HCT116 (cell line): Measurements from ENCODE around the gene MAPK6. TPM values are rescaled to one million over a fixed set of nuclear protein-coding genes. Genes with fewer than 3 reads are reported as not detected.

Experiments
- ATAC-seq: fragments of 200-7000 bp; cut with Tn5 transposase; 2 replicates; pipeline ENCODE4 v1.9.1; 2020; ENCODE audit warnings: mild to moderate bottlenecking, moderate library complexity
- BruUV-seq: library from RNA; stranded (reverse); fragments of 400-500 nt; replicated peaks from 2 replicates; lab custom pipeline; 2021; lab: Mats Ljungman, UMichigan
- CTCF ChIA-PET: fragments of 300-600 bp; sonication (Branson Sonifier 250); formaldehyde crosslinking; loops from one replicate; lab custom pipeline; 2021; ENCODE audit warnings: antibody characterized with exemption; lab: Charles Lee
- POLR2A ChIA-PET: fragments of 300-600, 350-600 bp; sonication (Branson Sonifier 250); formaldehyde crosslinking; loops from one replicate; lab custom pipeline; 2021; ENCODE audit warnings: antibody characterized with exemption; lab: Charles Lee
- RAD21 ChIA-PET, 2 experiments: fragments of 300-600 bp; sonication (Branson Sonifier 250); formaldehyde crosslinking; loops; one replicate each; lab custom pipeline; 2023; ENCODE audit warnings: low total read pairs in 2 of 2; ENCODE audit not compliant: uncharacterized antibody in 2 of 2, unreplicated experiment in 2 of 2, low non-redundant PET in 1 of 2; lab: Charles Lee
- DNase-seq: peaks from one replicate; pipeline ENCODE4 v3.0.0-alpha.2; 2010; ENCODE audit warnings: low read depth, low spot score
- H2AFZ ChIP-seq: fragments of 200-600 bp; shearing (Covaris generic), sonication (generic); 2 replicates; pipeline ENCODE4 v1.6.1; 2017; ENCODE audit warnings: low read depth, mixed run types, mixed read lengths, antibody characterized with exemption, low read length; ENCODE audit not compliant: poor library complexity, severe bottlenecking
- H3K27ac ChIP-seq: 2 replicates; pipeline ENCODE4 v1.5.1; 2012; ENCODE audit warnings: low read depth, low read length
- H3K27me3 ChIP-seq: fragments of 200-600 bp; sonication (generic); 2 replicates; pipeline ENCODE4 v1.6.1; 2016; ENCODE audit warnings: mixed run types, low read length, mixed read lengths; ENCODE audit not compliant: insufficient read depth
- H3K36me3 ChIP-seq, 2 experiments: fragments of 200-500 bp in 1 of 2; fragments of 200-600 bp in 1 of 2; sonication (Bioruptor generic) in 1 of 2; sonication (generic) in 1 of 2; 2 replicates each; pipeline versions ENCODE4 v1.5.1 to v1.6.1; 2014 to 2016; ENCODE audit warnings: low read length in 2 of 2, inconsistent platforms in 1 of 2, mixed read lengths in 1 of 2, mixed run types in 1 of 2; ENCODE audit not compliant: insufficient read depth in 2 of 2, control insufficient read depth in 1 of 2
- H3K4me1 ChIP-seq, 2 experiments: fragments of 200-600 bp in 1 of 2; sonication (generic) in 1 of 2; 2 replicates each; pipeline versions ENCODE4 v1.5.1 to v1.6.1; 2012 to 2017; ENCODE audit warnings: low read length in 2 of 2, inconsistent platforms in 1 of 2, mild to moderate bottlenecking in 1 of 2, mixed read lengths in 1 of 2, mixed run types in 1 of 2, moderate library complexity in 1 of 2; ENCODE audit not compliant: insufficient read depth in 2 of 2, control insufficient read depth in 1 of 2
- H3K4me2 ChIP-seq: fragments of 200-600 bp; sonication (generic); 2 replicates; pipeline ENCODE4 v1.6.1; 2017; ENCODE audit warnings: mixed run types, low read length, mixed read lengths
- H3K4me3 ChIP-seq, 2 experiments: fragments of 200-600 bp in 1 of 2; sonication (generic) in 1 of 2; replicated peaks in 1 of 2; 2 replicates each; pipeline ENCODE4 v1.5.1; 2011 to 2016; ENCODE audit warnings: low read length in 2 of 2, control low read depth in 1 of 2, low read depth in 1 of 2, mild to moderate bottlenecking in 1 of 2, mixed read lengths in 1 of 2, mixed run types in 1 of 2
- H3K79me2 ChIP-seq: fragments of 200-600 bp; sonication (generic); 2 replicates; pipeline ENCODE4 v1.6.1; 2017; ENCODE audit warnings: mild to moderate bottlenecking, mixed run types, low read length, moderate library complexity, mixed read lengths; ENCODE audit not compliant: insufficient read depth
- H3K9ac ChIP-seq: fragments of 200-600 bp; sonication (generic); 2 replicates; pipeline ENCODE4 v1.6.1; 2016; ENCODE audit warnings: low read length, mixed read lengths
- H3K9me2 ChIP-seq: fragments of 200-600 bp; sonication (generic), shearing (Covaris generic); 2 replicates; pipeline ENCODE4 v1.6.1; 2017; ENCODE audit warnings: mixed run types, mild to moderate bottlenecking, moderate library complexity; ENCODE audit not compliant: insufficient read depth
- H3K9me3 ChIP-seq, 2 experiments: fragments of 200-500 bp in 1 of 2; fragments of 200-600 bp in 1 of 2; sonication (Bioruptor generic) in 1 of 2; sonication (generic) in 1 of 2; 2 replicates each; pipeline ENCODE4 v1.6.1; 2014 to 2017; ENCODE audit warnings: low read length in 2 of 2, mixed read lengths in 2 of 2, inconsistent platforms in 1 of 2, low read depth in 1 of 2, mild to moderate bottlenecking in 1 of 2, mixed run types in 1 of 2, moderate library complexity in 1 of 2; ENCODE audit not compliant: control insufficient read depth in 1 of 2, insufficient read depth in 1 of 2
- H4K20me1 ChIP-seq: fragments of 200-600 bp; sonication (generic), shearing (Covaris generic); 2 replicates; pipeline ENCODE4 v1.6.1; 2017; ENCODE audit warnings: mixed run types, mild to moderate bottlenecking, moderate library complexity; ENCODE audit not compliant: insufficient read depth
- EGR1 ChIP-seq: IDR thresholded peaks from 2 replicates; pipeline ENCODE4 v1.6.1; 2012; ENCODE audit warnings: low read depth
- EZH2phosphoT487 ChIP-seq: fragments of 200-600 bp; IDR thresholded peaks from 2 replicates; pipeline ENCODE4 v1.6.1; 2018; ENCODE audit warnings: antibody characterized with exemption, borderline replicate concordance
- POLR2AphosphoS5 ChIP-seq: IDR thresholded peaks from 2 replicates; pipeline ENCODE4 v1.6.1; 2011; ENCODE audit warnings: mild to moderate bottlenecking, low read depth, low read length, moderate library complexity
- RAD21 ChIP-seq: IDR thresholded peaks from 2 replicates; pipeline ENCODE4 v1.6.1; 2012; ENCODE audit warnings: low read depth, mild to moderate bottlenecking
- SP1 ChIP-seq: IDR thresholded peaks from 2 replicates; pipeline ENCODE4 v1.6.1; 2012; ENCODE audit warnings: low read depth
- YY1 ChIP-seq: IDR thresholded peaks from 2 replicates; pipeline ENCODE4 v1.6.1; 2011; ENCODE audit warnings: low read length, low read depth, moderate library complexity, mild to moderate bottlenecking; ENCODE audit not compliant: insufficient replicate concordance; ENCODE audit errors: extremely low read depth
- ZNF274 ChIP-seq: fragments of 200-500 bp; sonication (Bioruptor generic); IDR thresholded peaks from 2 replicates; pipeline ENCODE4 v1.6.1; 2014; ENCODE audit warnings: mild to moderate bottlenecking, low read depth, low read length, inconsistent platforms
- intact Hi-C: fragments of 100-400 bp; cut with micrococcal nuclease; formaldehyde crosslinking; loops from 2 replicates; pipeline ENCODE4 v1.10.0; 2022
- total RNA-seq: library from RNA; stranded (reverse); gene quantifications from one replicate; pipeline ENCODE4 v1.2.1, GENCODE V29; 2021; ENCODE audit not compliant: unreplicated experiment
- TF ChIP-seq, protein P1 (sequence below), 3 experiments: fragments of 200-600 bp in 1 of 3; sonication (generic) in 1 of 3; IDR thresholded peaks in 2 of 3; conservative IDR thresholded peaks in 1 of 3; 2 replicates each; pipeline ENCODE4 v1.5.1; 2012 to 2017; ENCODE audit warnings: low read depth in 2 of 3, low read length in 2 of 3, antibody characterized with exemption in 1 of 3, borderline replicate concordance in 1 of 3, control low read depth in 1 of 3, mild to moderate bottlenecking in 1 of 3, mixed read lengths in 1 of 3, mixed run types in 1 of 3, moderate library complexity in 1 of 3; ENCODE audit not compliant: insufficient read depth in 1 of 3
- TF ChIP-seq, protein P2 (sequence below): IDR thresholded peaks from 2 replicates; pipeline ENCODE4 v1.6.1; 2011; ENCODE audit warnings: mild to moderate bottlenecking, low read length, moderate library complexity; ENCODE audit not compliant: insufficient replicate concordance; ENCODE audit errors: extremely low read depth
- TF ChIP-seq, protein P3 (sequence below): IDR thresholded peaks from 2 replicates; pipeline ENCODE4 v1.6.1; 2012

MAPK6 gene
- total RNA-seq, 1 experiment from 2014 or later, result 57.4 TPM

DNA sequence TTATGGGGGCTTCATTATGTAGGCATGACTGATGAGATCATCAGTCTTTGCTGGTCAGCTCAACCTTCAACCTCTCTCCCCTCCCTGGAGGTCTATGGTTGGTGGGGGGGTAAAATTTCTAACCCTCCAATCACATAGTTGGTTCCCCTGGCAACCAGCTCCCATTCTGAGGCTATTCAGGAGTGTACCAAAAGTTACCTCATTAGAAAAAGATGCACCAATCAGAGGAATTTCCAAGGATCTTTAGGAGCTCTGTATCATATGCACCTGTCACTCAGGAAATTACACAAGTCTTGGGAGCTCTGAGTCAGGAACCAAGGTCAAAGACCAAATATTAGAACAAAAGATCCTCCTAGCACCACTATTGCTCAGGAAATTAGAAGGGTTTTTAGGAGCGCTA lies 26.1 kb upstream of the MAPK6 start:
- ChIA-PET POLR2A (no interaction called here), RAD21 (no interaction called here), CTCF (no interaction called here)
- H3K27me3 ChIP-seq, result no peaks in the 10 kb centered on the region
- H3K9me2 ChIP-seq, result no peaks in the 10 kb centered on the region
- H3K9me3 ChIP-seq, result no peaks in the 10 kb centered on the region
- no peaks in the 10 kb centered on the region for H4K20me1 ChIP-seq
- H2AFZ ChIP-seq, result no peak overlapping the region
- intact Hi-C loops, result no loop called here
- H3K9ac ChIP-seq, result no peak overlapping the region
- H3K4me1 ChIP-seq, result peaks cover 0 to 11% of the 10 kb centered on the region in 2 experiments; a peak in 2 of 4 replicates
- H3K4me2 ChIP-seq, result no peak overlapping the region
- TF ChIP-seq YY1 (no peak), SP1 (no peak), EGR1 (no peak), EZH2phosphoT487 (no peak), ZNF274 (no peak)
- TF ChIP-seq, protein P1, sequence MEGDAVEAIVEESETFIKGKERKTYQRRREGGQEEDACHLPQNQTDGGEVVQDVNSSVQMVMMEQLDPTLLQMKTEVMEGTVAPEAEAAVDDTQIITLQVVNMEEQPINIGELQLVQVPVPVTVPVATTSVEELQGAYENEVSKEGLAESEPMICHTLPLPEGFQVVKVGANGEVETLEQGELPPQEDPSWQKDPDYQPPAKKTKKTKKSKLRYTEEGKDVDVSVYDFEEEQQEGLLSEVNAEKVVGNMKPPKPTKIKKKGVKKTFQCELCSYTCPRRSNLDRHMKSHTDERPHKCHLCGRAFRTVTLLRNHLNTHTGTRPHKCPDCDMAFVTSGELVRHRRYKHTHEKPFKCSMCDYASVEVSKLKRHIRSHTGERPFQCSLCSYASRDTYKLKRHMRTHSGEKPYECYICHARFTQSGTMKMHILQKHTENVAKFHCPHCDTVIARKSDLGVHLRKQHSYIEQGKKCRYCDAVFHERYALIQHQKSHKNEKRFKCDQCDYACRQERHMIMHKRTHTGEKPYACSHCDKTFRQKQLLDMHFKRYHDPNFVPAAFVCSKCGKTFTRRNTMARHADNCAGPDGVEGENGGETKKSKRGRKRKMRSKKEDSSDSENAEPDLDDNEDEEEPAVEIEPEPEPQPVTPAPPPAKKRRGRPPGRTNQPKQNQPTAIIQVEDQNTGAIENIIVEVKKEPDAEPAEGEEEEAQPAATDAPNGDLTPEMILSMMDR (IDR thresholded peaks at IDR 0.05 in 2 of 3, conservative IDR thresholded peaks at IDR 0.05 in 1 of 3; ENCODE audit: borderline replicate concordance in 1 of 3, insufficient read depth in 1 of 3, low read depth in 2 of 3, low read length in 2 of 3), result no peak
- no TSS peak for BruUV-seq
- H3K4me3 ChIP-seq, result no peak overlapping the region
- H3K79me2 ChIP-seq, result no peaks in the 10 kb centered on the region
- no peak overlapping the region for H3K27ac ChIP-seq
- H3K36me3 ChIP-seq, result no peaks in the 10 kb centered on the region
- DNase-seq, result no peak
- no peak for ATAC-seq

DNA sequence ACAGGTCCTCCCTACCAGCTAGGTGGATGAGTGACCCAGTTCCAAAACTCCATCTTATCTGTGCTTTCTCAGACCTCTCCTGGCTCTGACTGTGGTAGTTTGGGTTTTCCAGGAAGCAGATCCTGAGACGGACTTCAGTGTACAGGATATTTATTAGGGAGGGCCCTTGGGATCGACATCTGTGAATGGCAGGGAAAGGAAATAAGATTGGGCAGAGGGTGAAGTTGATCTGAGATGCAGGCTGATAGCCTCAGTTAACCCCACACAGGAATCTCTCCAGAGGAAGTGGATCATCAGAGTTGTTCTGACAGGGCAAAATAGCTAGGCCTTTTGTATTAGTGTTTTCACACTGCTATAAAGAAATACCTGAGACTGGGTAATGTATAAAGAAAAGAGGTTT lies 16.7 kb upstream of the MAPK6 start:
- intact Hi-C loops, result no loop called here
- ChIA-PET RAD21 (no interaction called here), CTCF (no interaction called here), POLR2A (no interaction called here)
- H3K79me2 ChIP-seq, result no peaks in the 10 kb centered on the region
- no peaks in the 10 kb centered on the region for H3K9me2 ChIP-seq
- H3K9me3 ChIP-seq, result no peaks in the 10 kb centered on the region
- no peak overlapping the region for H2AFZ ChIP-seq
- H3K36me3 ChIP-seq, result no peaks in the 10 kb centered on the region
- H3K9ac ChIP-seq, result no peak overlapping the region
- ATAC-seq, result no peak
- no peaks in the 10 kb centered on the region for H4K20me1 ChIP-seq
- no peaks in the 10 kb centered on the region for H3K27me3 ChIP-seq
- H3K4me1 ChIP-seq, result peaks cover 0 to 4% of the 10 kb centered on the region in 2 experiments; a peak in 2 of 4 replicates
- no peak overlapping the region for H3K27ac ChIP-seq
- H3K4me2 ChIP-seq, result no peak overlapping the region
- BruUV-seq, result no TSS peak
- H3K4me3 ChIP-seq, result no peak overlapping the region
- no peak for DNase-seq
- TF ChIP-seq YY1 (no peak), POLR2AphosphoS5 (no peak), RAD21 (no peak)
- TF ChIP-seq, protein P2, sequence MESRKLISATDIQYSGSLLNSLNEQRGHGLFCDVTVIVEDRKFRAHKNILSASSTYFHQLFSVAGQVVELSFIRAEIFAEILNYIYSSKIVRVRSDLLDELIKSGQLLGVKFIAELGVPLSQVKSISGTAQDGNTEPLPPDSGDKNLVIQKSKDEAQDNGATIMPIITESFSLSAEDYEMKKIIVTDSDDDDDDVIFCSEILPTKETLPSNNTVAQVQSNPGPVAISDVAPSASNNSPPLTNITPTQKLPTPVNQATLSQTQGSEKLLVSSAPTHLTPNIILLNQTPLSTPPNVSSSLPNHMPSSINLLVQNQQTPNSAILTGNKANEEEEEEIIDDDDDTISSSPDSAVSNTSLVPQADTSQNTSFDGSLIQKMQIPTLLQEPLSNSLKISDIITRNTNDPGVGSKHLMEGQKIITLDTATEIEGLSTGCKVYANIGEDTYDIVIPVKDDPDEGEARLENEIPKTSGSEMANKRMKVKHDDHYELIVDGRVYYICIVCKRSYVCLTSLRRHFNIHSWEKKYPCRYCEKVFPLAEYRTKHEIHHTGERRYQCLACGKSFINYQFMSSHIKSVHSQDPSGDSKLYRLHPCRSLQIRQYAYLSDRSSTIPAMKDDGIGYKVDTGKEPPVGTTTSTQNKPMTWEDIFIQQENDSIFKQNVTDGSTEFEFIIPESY, result no peak
- TF ChIP-seq, protein P3, sequence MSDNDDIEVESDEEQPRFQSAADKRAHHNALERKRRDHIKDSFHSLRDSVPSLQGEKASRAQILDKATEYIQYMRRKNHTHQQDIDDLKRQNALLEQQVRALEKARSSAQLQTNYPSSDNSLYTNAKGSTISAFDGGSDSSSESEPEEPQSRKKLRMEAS, result no peak
- TF ChIP-seq, protein P1 (IDR thresholded peaks at IDR 0.05 in 2 of 3, conservative IDR thresholded peaks at IDR 0.05 in 1 of 3; ENCODE audit: borderline replicate concordance in 1 of 3, insufficient read depth in 1 of 3, low read depth in 2 of 3, low read length in 2 of 3), result no peak
